Peyer's patch (tissue), 4 donors: ENCODE data around the gene KRT1. TPM values are rescaled to one million over a fixed set of nuclear protein-coding genes. Genes with fewer than 3 reads are reported as not detected.

Source experiments
- DNase-seq, 3 donors: peaks; one replicate each; pipeline ENCODE4 v3.0.0-alpha.2; 2017 to 2019
- H3K27ac ChIP-seq, 4 donors: fragments of 200-600 bp; sonication (generic); one replicate each; pipeline ENCODE4 v1.5.1; 2016 to 2019
- H3K27me3 ChIP-seq, 2 donors: fragments of 200-600 bp; sonication (generic); one replicate each; pipeline ENCODE4 v1.5.1; 2019
- H3K36me3 ChIP-seq, 3 donors: fragments of 200-600 bp; sonication (generic); one replicate each; pipeline ENCODE4 v1.5.1; 2016 to 2019
- H3K4me1 ChIP-seq, 4 donors: fragments of 200-600 bp; sonication (generic); one replicate each; pipeline ENCODE4 v1.5.1; 2016 to 2019
- H3K4me3 ChIP-seq, 4 donors: fragments of 200-600 bp; sonication (generic); 1 replicate in 3 of 4; 2 replicates in 1 of 4; pipeline ENCODE4 v1.5.1; 2016 to 2019; ENCODE audit warnings: mild to moderate bottlenecking in 1 of 4
- H3K9me3 ChIP-seq, 4 donors: fragments of 200-600 bp; sonication (generic); one replicate each; pipeline ENCODE4 v1.5.1; 2016 to 2019; ENCODE audit warnings: mild to moderate bottlenecking in 1 of 4
- CTCF ChIP-seq, 6 experiments: fragments of 450-650 bp in 4 of 6; fragments of 200-600 bp in 2 of 6; sonication (generic) in 1 of 6; IDR thresholded peaks; one replicate each; pipeline ENCODE4 v1.5.1; 2017 to 2019; ENCODE audit warnings: antibody characterized with exemption in 6 of 6, mild to moderate bottlenecking in 3 of 6, moderate library complexity in 1 of 6
- POLR2A ChIP-seq, 2 donors: fragments of 450-650 bp; IDR thresholded peaks; one replicate each; pipeline ENCODE4 v1.5.1; 2017; ENCODE audit warnings: antibody characterized with exemption in 2 of 2, mild to moderate bottlenecking in 2 of 2, moderate library complexity in 2 of 2
- total RNA-seq, 4 donors: library from RNA; depleted of rRNA; stranded (reverse); fragments of >200 nt; gene quantifications; one replicate each; pipeline ENCODE4 v1.1.0, GENCODE V29; 2016

Gene KRT1
- total RNA-seq, 4 donors from 2014 or later = 0.76 to 1.7 (median 0.94) TPM; not detected in 1

DNA sequence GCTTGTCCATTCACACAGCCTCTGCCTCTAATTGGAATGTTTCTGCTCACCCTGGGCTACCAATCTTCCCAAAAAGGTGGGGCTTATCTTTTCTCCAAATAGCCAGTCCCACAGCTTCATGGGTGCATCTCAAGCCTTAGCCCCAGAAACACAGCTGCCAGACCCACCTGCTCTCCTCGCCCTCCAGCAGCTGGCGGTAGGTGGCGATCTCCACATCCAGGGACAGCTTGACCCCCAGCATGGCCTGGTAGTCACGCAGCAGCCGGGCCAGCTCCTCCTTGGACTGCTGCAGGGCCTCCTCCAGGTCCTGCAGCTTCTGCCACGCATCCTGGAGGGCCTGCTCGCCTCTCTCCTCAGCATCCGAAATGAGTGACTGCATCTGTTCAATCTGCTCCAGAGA, 12.0 kb upstream of the KRT1 start:
- no peak for TF ChIP-seq CTCF (IDR thresholded peaks at IDR 0.05)
- TF ChIP-seq POLR2A (IDR thresholded peaks at IDR 0.05) = no peak
- Histone ChIP-seq H3K4me1 (peaks cover 0 to 10% (median 0%) of the 10 kb centered on the region in 4 donors), H3K27me3 (no peaks in the 10 kb centered on the region), H3K9me3 (no peaks in the 10 kb centered on the region), H3K36me3 (no peaks in the 10 kb centered on the region), H3K4me3 (no peak overlapping the region), H3K27ac (no peak overlapping the region)
- no peak for DNase-seq

DNA sequence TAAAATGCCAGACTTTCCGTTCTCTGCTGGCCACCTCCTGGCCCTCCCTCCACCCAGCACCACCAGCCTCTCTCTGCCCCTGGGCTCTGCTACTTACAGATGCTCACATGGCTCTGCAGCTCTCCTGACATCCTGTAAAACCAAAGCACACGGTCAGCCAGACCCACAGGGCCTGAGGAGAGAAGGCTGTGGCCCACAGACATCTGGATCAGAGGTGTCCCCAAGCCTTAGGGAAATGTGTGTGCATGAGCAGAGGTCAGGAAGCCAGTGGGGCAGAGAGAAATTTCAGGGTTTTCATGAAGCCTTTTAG, 11.6 kb upstream of the KRT1 start:
- H3K9me3 ChIP-seq = no peaks in the 10 kb centered on the region
- no peak overlapping the region for H3K4me3 ChIP-seq
- no peak overlapping the region for H3K27ac ChIP-seq
- TF ChIP-seq POLR2A (IDR thresholded peaks at IDR 0.05) (no peak), CTCF (IDR thresholded peaks at IDR 0.05) (no peak)
- peaks cover 0 to 10% (median 0%) of the 10 kb centered on the region in 4 donors for H3K4me1 ChIP-seq
- no peaks in the 10 kb centered on the region for H3K36me3 ChIP-seq
- no peaks in the 10 kb centered on the region for H3K27me3 ChIP-seq
- DNase-seq = no peak

DNA sequence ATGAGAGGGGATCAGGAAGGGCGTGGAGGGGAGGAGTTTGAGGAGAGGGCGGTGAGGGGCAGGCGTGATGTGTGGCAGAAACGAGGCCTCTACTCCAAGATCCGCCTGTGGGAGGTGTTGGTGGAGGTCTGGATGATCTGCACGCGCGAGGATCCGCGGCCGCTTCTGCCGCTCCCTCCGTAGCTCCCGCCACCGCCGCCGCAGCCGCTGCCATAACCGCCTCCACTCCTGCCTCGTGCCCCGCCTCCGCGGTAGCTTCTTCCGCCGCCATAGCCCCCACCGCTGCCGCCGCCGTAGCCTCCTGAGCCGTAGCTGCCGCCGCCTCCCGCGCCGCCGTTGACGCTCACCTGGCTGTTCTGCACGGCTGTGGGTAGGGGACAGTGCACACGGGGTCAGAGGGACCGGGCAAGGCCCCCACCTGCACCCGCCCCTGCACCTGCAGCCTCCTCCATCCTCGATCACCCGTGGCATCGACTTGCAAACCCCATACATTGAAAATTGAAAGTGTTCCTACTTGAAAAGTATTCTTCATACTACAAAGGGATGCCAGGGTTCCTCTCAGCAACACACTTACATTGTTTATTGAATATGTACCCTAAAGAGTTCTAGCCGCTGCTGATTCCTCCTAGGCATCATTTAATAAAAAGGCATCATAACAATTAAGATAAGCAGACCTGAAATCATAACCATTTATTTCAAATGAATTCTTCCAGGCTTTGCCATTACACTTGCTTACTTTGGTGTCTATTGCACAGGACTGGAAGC, 11.1 kb upstream of the KRT1 start:
- Histone ChIP-seq H3K27me3 (no peaks in the 10 kb centered on the region), H3K36me3 (no peaks in the 10 kb centered on the region), H3K9me3 (no peaks in the 10 kb centered on the region), H3K27ac (no peak overlapping the region), H3K4me1 (peaks cover 0 to 10% (median 0%) of the 10 kb centered on the region in 4 donors), H3K4me3 (peak overlapping the region; percentile 16 to 46 (median 38))
- no peak for TF ChIP-seq POLR2A (IDR thresholded peaks at IDR 0.05)
- no peak for TF ChIP-seq CTCF (IDR thresholded peaks at IDR 0.05)
- peak; percentile 28 to 55 (median 55) for DNase-seq

GRCh38 chr12:52690351-52691075, 10.3 kb upstream of the KRT1 start:
- no peaks in the 10 kb centered on the region for H3K27me3 ChIP-seq
- peaks cover 0 to 13% (median 0%) of the 10 kb centered on the region in 4 donors for H3K4me1 ChIP-seq
- no peak for DNase-seq
- TF ChIP-seq CTCF (IDR thresholded peaks at IDR 0.05) (no peak), POLR2A (IDR thresholded peaks at IDR 0.05) (no peak)
- H3K27ac ChIP-seq = no peak overlapping the region
- H3K9me3 ChIP-seq = no peaks in the 10 kb centered on the region
- peak overlapping the region; percentile 16 to 46 (median 38) for H3K4me3 ChIP-seq
- H3K36me3 ChIP-seq = no peaks in the 10 kb centered on the region

DNA sequence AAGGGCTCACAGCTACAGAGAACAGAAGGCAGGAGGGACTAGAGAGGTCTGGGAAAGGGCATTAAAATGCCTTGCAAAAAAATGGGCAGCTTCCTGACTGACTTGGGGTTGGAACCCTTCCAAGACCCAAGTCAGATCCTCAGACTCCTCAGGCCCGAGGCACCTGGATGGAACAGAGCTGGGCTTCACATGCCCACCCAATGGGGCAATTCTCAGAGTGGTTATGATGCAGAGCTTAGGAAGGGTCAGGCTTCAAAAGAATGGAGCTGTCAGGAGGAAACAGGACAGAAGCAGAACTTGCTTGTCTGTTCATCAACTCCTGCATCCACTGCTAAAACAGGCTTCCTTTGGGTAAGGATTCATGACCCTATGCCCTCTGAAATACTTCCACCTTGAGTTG, 9.7 kb upstream of the KRT1 start:
- Histone ChIP-seq H3K9me3 (no peaks in the 10 kb centered on the region), H3K4me1 (peaks cover 0 to 16% (median 0%) of the 10 kb centered on the region in 4 donors), H3K36me3 (no peaks in the 10 kb centered on the region), H3K27me3 (no peaks in the 10 kb centered on the region), H3K27ac (no peak overlapping the region), H3K4me3 (no peak overlapping the region)
- no peak for DNase-seq
- no peak for TF ChIP-seq POLR2A (IDR thresholded peaks at IDR 0.05)
- TF ChIP-seq CTCF (IDR thresholded peaks at IDR 0.05) = no peak
